Loucy (cell line): Measurements from ENCODE around the gene INSYN1.

Experiments used
- H2AFZ ChIP-seq: fragments of 200-600 bp; sonication (generic); 2 replicates; pipeline ENCODE4 v1.6.0; 2016; ENCODE audit warnings: antibody characterized with exemption, mild to moderate bottlenecking, low read length, moderate library complexity
- H3F3A ChIP-seq: fragments of 200-600 bp; 2 replicates; pipeline ENCODE4 v1.6.0; 2016; ENCODE audit warnings: antibody characterized with exemption, low read depth, mild to moderate bottlenecking
- H3K27me3 ChIP-seq: fragments of 200-600 bp; sonication (generic); 2 replicates; pipeline ENCODE4 v1.6.1; 2014; ENCODE audit warnings: low read length, mild to moderate bottlenecking; ENCODE audit not compliant: insufficient read depth, poor library complexity, severe bottlenecking
- H3K36me3 ChIP-seq: fragments of 200-600 bp; sonication (generic); 2 replicates; pipeline ENCODE4 v1.6.1; 2016; ENCODE audit warnings: low read length; ENCODE audit not compliant: insufficient read depth
- H3K4me1 ChIP-seq: fragments of 200-600 bp; sonication (generic); 2 replicates; pipeline ENCODE4 v1.5.1; 2014; ENCODE audit warnings: low read length, mild to moderate bottlenecking; ENCODE audit not compliant: insufficient read depth, poor library complexity, severe bottlenecking
- H3K4me2 ChIP-seq: fragments of 200-600 bp; sonication (generic); 2 replicates; pipeline ENCODE4 v1.6.0; 2014; ENCODE audit warnings: antibody characterized with exemption, low read length, low read depth, mild to moderate bottlenecking; ENCODE audit not compliant: poor library complexity, severe bottlenecking
- H3K4me3 ChIP-seq: fragments of 200-600 bp; sonication (generic); 2 replicates; pipeline ENCODE4 v1.5.1; 2014; ENCODE audit warnings: low read length, mild to moderate bottlenecking, mixed read lengths; ENCODE audit not compliant: poor library complexity, severe bottlenecking
- H3K79me2 ChIP-seq: fragments of 200-600 bp; sonication (generic); 2 replicates; pipeline ENCODE4 v1.6.1; 2014; ENCODE audit warnings: low read length; ENCODE audit not compliant: insufficient read depth
- H3K9ac ChIP-seq: fragments of 200-600 bp; sonication (generic); 2 replicates; pipeline ENCODE4 v1.6.0; 2014; ENCODE audit warnings: mild to moderate bottlenecking, low read depth, low read length, moderate library complexity; ENCODE audit not compliant: poor library complexity, severe bottlenecking
- H3K9me2 ChIP-seq: fragments of 200-600 bp; sonication (generic); replicated peaks from 2 replicates; pipeline ENCODE4 v1.6.1; 2016; ENCODE audit warnings: low read depth, low read length, mixed read lengths
- H3K9me3 ChIP-seq: fragments of 200-600 bp; sonication (generic); 2 replicates; pipeline ENCODE4 v1.6.1; 2014; ENCODE audit warnings: mild to moderate bottlenecking, antibody characterized with exemption, low read length, low read depth; ENCODE audit not compliant: insufficient read depth
- H4K20me1 ChIP-seq: fragments of 200-600 bp; sonication (generic); 2 replicates; pipeline ENCODE4 v1.6.0; 2014; ENCODE audit warnings: antibody characterized with exemption, low read length, mild to moderate bottlenecking; ENCODE audit not compliant: insufficient read depth, poor library complexity, severe bottlenecking
- CTCF ChIP-seq: fragments of 200-600 bp; sonication (generic); conservative IDR thresholded peaks from 2 replicates; pipeline ENCODE4 v1.5.1; 2014; ENCODE audit warnings: mild to moderate bottlenecking, antibody characterized with exemption, low read length
- EZH2phosphoT487 ChIP-seq: fragments of 200-600 bp; IDR thresholded peaks from 2 replicates; pipeline ENCODE4 v1.6.1; 2018; ENCODE audit warnings: antibody characterized with exemption, mild to moderate bottlenecking, moderate library complexity, borderline replicate concordance

INSYN1 gene

GRCh38 chr15:73756390-73756789 lies 3.2 kb upstream of the INSYN1 start:
- no peak overlapping the region for H3K4me2 ChIP-seq
- no peaks in the 10 kb centered on the region for H3K4me1 ChIP-seq
- no peaks in the 10 kb centered on the region for H3K9me2 ChIP-seq
- no peaks in the 10 kb centered on the region for H4K20me1 ChIP-seq
- no peak overlapping the region for H3K9ac ChIP-seq
- no peak overlapping the region for H3K4me3 ChIP-seq
- H3K79me2 ChIP-seq: no peaks in the 10 kb centered on the region
- H3K27me3 ChIP-seq: no peaks in the 10 kb centered on the region
- no peaks in the 10 kb centered on the region for H3K36me3 ChIP-seq
- TF ChIP-seq EZH2phosphoT487: no peak
- no peak for TF ChIP-seq CTCF
- no peaks in the 10 kb centered on the region for H3K9me3 ChIP-seq
- no peaks in the 10 kb centered on the region for H3F3A ChIP-seq
- H2AFZ ChIP-seq: no peak overlapping the region

GRCh38 chr15:73755946-73756345 lies 2.8 kb upstream of the INSYN1 start:
- Histone ChIP-seq H3K36me3 (no peaks in the 10 kb centered on the region), H3K27me3 (no peaks in the 10 kb centered on the region), H2AFZ (no peak overlapping the region), H3K9me3 (no peaks in the 10 kb centered on the region), H3K79me2 (no peaks in the 10 kb centered on the region), H3F3A (no peaks in the 10 kb centered on the region), H3K4me2 (no peak overlapping the region), H3K9me2 (no peaks in the 10 kb centered on the region), H3K4me1 (no peaks in the 10 kb centered on the region), H3K4me3 (no peak overlapping the region), H4K20me1 (no peaks in the 10 kb centered on the region), H3K9ac (no peak overlapping the region)
- TF ChIP-seq CTCF (no peak), EZH2phosphoT487 (no peak)

GRCh38 chr15:73755481-73755880 lies 2.3 kb upstream of the INSYN1 start:
- Histone ChIP-seq H3K27me3 (no peaks in the 10 kb centered on the region), H3K4me1 (no peaks in the 10 kb centered on the region), H3K4me3 (no peak overlapping the region), H3K79me2 (no peaks in the 10 kb centered on the region), H3K9ac (no peak overlapping the region), H3K4me2 (no peak overlapping the region), H4K20me1 (no peaks in the 10 kb centered on the region), H3K36me3 (no peaks in the 10 kb centered on the region), H3F3A (no peaks in the 10 kb centered on the region), H2AFZ (no peak overlapping the region), H3K9me2 (no peaks in the 10 kb centered on the region), H3K9me3 (no peaks in the 10 kb centered on the region)
- TF ChIP-seq CTCF (no peak), EZH2phosphoT487 (no peak)
